ENCODE results near the gene PHC1. TPM values are rescaled to one million over a fixed set of nuclear protein-coding genes. Genes with fewer than 3 reads are reported as not detected.

The PHC1 gene
- total and polyA plus RNA-seq, 7 donors: 11.3 to 27.1 (median 17.7) TPM

- Histone ChIP-seq H3K27ac (no peak overlapping the region), H3K4me3 (no peak overlapping the region), H3K9me3 (no peaks in the 10 kb centered on the region), H3K4me1 (no peaks in the 10 kb centered on the region), H3K36me3 (ENCODE audit: insufficient read depth in 1 of 2, low read depth in 1 of 2) (no peaks in the 10 kb centered on the region), H3K27me3 (ENCODE audit: insufficient read depth in 3 of 3, low read length in 2 of 3) (no peaks in the 10 kb centered on the region)
- ATAC-seq (no peak), DNase-seq (no peak)
- TF ChIP-seq CTCF (IDR thresholded peaks at IDR 0.05): no peak
- intact Hi-C loops (cut with DNase I): no loop called here
- 89 to 92% (median 91%) methylated on average over 4 of the region's 4 CpGs for WGBS, 3 donors
These were observed 27.0 kb upstream of the PHC1 start for GRCh38 chr12:8887285-8887715.

GRCh38 chr12:8890313-8891085 is 23.8 kb upstream of the PHC1 start:
- WGBS, 3 donors: 27 to 28% (median 27%) methylated on average over 14 of the region's 14 CpGs
- intact Hi-C loops (cut with DNase I): loop anchor here in 1 of 2 donors (2.0 kb wide), 1 partner anchor 208 kb away; no protein-coding TSS in a partner anchor

GRCh38 chr12:8891976-8892375 is 22.3 kb upstream of the PHC1 start:
- Histone ChIP-seq H3K4me3 (no peak overlapping the region), H3K27me3 (ENCODE audit: insufficient read depth in 3 of 3, low read length in 2 of 3) (peaks cover 0 to 5% (median 0%) of the 10 kb centered on the region in 3 donors), H3K4me1 (no peaks in the 10 kb centered on the region), H3K36me3 (ENCODE audit: insufficient read depth in 1 of 2, low read depth in 1 of 2) (no peaks in the 10 kb centered on the region), H3K27ac (no peak overlapping the region), H3K9me3 (no peaks in the 10 kb centered on the region)
- intact Hi-C loops (cut with DNase I): loop anchor here (2.0 kb wide), 2 partner anchors 205 to 209 kb away; no protein-coding TSS in a partner anchor
- no peak for DNase-seq
- no peak for TF ChIP-seq CTCF (IDR thresholded peaks at IDR 0.05)
- 91 to 100% (median 95%) methylated on average over 3 of the region's 3 CpGs for WGBS, 3 donors
- ATAC-seq: no peak

More at GRCh38 chr12:8890313-8891085, 23.8 kb upstream of the PHC1 start:
- DNase-seq: peak in 1 of 2 donors; percentile 17
- H3K27me3 ChIP-seq (ENCODE audit: insufficient read depth in 3 of 3, low read length in 2 of 3): no peaks in the 10 kb centered on the region
- no peaks in the 10 kb centered on the region for H3K36me3 ChIP-seq (ENCODE audit: insufficient read depth in 1 of 2, low read depth in 1 of 2)
- peak; percentile 56 to 83 (median 64) for ATAC-seq
- no peaks in the 10 kb centered on the region for H3K9me3 ChIP-seq
- H3K4me3 ChIP-seq: peak overlapping the region; percentile 64
- no peak overlapping the region for H3K27ac ChIP-seq
- peak; percentile 84 for TF ChIP-seq CTCF (IDR thresholded peaks at IDR 0.05)
- H3K4me1 ChIP-seq: no peaks in the 10 kb centered on the region

- TF ChIP-seq CTCF (IDR thresholded peaks at IDR 0.05): no peak
- Histone ChIP-seq H3K4me1 (no peaks in the 10 kb centered on the region), H3K36me3 (ENCODE audit: insufficient read depth in 1 of 2, low read depth in 1 of 2) (no peaks in the 10 kb centered on the region), H3K27ac (no peak overlapping the region), H3K9me3 (no peaks in the 10 kb centered on the region), H3K27me3 (ENCODE audit: insufficient read depth in 3 of 3, low read length in 2 of 3) (peaks cover 0 to 6% (median 0%) of the 10 kb centered on the region in 3 donors), H3K4me3 (no peak overlapping the region)
- ATAC-seq (no peak), DNase-seq (no peak)
- intact Hi-C loops (cut with DNase I): no loop called here
These were observed 19.9 kb upstream of the PHC1 start for GRCh38 chr12:8894378-8894777.

All from psoas muscle (tissue), 8 donors.